GM19025 (cell line): ENCODE data around the gene STX18.
"Not testable (repeated sequence)": the region's sequence is repeated elsewhere in the genome, so short reads cannot be mapped to it uniquely, and the experiment has no call there.

ENCODE experiments used
- ATAC-seq: cut with Tn5 transposase; IDR thresholded peaks from one replicate; pipeline ENCODE4 v1.9.1; 2021; ENCODE audit warnings: mild to moderate bottlenecking, low read depth, moderate library complexity; ENCODE audit not compliant: unreplicated experiment

The STX18 gene

DNA sequence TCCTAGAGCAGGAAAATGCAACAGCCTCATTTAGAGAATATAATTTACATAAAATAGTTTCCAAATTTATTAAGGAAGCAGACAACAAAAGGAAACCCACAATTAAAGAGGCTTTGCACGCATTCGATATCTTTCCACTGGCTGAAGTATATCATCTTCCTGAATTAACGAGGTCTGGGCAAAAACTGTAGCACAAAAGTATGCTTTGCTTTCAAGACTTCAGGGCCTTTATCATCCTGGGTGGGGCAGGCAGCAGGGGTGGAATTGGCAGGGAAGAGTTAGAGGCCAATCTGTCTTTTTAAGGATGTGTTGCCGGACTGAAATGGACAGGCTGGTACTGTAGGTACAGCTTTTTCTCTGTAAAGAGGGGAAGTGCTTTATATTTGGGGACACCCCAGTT is 17.0 kb upstream of the STX18 start:
- no peak for ATAC-seq

DNA sequence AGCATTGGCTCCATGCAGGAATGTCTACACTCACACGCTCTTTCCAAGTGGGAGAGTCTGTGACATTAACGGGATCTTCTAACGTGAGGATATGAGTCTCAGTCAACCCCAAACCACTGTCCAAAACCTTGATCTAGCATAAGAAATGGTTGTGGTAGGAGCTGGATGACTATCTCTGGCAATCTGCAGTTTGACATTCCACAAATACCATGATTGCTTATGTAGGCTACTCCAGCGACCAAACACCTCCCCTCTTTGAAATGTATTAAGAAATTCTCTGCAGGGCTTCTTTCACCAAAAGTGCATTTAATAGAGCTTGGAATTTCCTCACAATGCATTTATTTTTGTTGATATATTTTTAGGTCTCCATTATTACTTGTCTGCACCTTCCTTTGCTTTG is 14.1 kb upstream of the STX18 start:
- no peak for ATAC-seq

DNA sequence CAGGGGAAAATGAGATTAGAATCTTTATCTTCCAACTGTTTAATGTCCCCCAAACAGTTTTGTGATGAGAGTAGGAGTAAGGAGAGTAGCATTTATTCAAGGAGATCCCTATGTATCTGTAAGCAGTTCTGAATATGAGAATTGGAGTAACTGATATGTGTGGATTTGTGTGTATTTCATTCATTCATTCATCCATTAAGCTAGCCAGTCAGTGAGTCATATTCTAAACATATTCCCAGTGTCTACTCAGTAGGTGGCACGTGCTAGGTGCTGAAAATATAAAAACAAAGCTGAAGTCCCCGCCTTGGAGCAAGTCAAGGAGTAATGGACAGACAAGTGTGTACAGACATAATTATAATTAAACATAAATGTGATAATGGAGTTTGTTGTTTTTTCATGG is 12.4 kb upstream of the STX18 start:
- ATAC-seq, result no peak

DNA sequence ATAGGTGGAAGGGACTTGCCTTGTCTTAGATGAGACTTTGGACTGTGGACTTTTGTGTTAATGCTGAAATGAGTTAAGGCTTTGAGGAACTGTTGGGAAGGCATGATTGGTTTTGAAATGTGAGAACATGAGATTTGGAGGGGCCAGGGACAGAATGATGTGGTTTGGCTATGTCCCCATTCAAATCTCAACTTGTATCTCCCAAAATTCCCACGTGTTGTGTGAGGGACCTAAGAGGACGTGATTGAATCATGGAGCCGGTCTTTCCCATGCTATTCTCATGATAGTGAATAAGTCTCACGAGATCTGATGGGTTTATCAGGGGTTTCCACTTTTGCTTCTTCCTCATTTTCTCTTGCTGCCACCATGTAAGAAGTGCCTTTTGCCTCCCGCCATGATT is 10.2 kb upstream of the STX18 start:
- ATAC-seq, result not testable (repeated sequence)

DNA sequence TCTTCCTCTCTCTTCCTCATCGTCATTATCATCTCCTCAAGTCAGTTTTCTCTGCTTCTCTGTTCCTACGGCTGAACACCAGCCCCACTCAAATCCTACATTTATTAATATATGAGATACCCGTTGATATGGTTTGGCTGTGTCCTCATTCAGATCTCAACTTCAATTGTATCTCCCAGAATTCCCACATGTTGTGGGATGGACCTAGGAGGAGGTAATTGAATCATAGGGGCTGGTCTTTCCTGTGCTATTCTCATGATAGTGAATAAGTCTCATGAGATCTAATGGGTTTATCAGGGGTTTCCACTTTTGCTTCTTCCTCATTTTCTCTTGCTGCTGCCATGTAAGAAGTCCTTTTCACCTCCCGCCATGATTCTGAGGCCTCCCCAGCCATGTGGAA is 8.3 kb upstream of the STX18 start:
- not testable (repeated sequence) for ATAC-seq

DNA sequence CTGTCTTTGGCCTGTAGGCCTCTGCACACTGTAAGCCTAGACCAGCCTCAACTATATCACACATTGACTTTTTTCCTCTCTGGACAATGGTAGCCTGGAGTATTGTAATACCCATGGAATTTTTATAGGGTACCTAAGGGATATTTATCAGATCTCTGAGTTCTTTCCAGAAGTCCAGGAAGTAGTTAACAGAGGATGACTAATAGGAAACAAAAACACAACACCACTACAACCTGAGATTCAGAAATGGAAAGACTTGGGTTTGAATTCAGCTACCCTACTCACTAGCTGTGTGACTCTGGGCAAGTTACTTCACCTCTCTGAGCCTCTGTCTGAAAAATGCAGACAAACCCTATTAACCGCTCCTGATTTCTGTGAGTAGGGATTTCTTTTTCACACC is 7.7 kb upstream of the STX18 start:
- no peak for ATAC-seq

DNA sequence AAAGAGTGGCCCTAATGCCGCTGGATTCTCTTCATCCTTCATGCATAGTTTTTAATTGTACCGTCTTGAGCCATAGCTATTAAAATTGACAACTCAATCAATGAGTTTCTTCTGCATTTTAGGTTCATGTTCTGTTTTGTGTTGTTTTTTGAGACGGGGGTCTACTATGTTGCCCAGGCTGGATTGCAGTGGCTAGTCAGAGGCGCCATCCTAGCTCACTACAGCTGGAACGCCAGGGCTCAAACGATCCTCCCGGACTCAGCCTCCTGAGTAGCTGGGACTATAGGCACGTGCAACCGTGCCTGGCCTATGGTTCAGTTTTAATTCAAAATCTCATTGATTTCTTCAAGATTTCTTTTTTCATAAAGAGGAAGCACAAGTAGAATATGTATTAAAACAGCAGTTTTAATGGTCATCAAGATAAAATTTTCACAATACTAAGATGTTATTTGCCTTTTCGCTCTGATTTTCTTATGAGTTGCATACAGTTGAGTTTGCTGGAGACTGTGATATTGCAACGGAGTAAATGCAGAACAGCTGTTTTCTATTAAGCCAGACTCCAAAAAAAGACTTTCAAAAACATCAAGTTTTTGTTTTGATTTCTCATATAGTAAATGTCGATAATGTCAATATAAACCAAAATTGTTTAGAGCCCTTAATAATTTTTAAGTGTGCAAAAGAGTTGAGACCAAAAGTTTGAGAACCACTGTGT is 1.1 kb upstream of the STX18 start:
- ATAC-seq, result no peak

DNA sequence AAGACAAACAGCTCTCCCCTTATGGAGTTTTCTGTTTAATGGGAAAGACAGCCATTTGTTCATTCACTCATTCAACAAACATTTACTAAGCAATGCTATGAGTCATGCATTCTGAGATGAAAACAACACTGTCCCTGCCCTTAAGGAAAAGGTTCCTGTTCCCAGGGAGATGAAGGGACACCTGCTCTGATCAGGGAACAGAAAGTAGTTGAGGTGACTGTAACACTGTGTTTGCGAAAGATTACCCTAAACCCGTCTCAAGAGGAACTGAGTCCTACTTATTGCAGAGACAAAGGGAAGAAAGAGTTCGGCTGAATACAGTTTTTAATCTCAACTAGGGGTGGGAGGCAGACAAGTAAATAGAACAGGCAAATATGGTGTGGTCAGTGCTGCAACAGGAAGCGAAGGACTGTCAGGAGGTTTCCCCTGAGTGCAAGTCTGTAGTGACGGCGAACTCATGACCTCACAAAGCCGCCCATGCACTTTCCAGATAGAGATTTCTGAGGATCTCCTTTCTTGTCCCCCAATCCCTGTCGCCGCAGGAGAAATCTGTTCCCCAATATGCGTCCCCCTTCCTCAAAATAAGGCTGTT is 712 bp downstream of the STX18 start:
- peak; percentile 32 for ATAC-seq

DNA sequence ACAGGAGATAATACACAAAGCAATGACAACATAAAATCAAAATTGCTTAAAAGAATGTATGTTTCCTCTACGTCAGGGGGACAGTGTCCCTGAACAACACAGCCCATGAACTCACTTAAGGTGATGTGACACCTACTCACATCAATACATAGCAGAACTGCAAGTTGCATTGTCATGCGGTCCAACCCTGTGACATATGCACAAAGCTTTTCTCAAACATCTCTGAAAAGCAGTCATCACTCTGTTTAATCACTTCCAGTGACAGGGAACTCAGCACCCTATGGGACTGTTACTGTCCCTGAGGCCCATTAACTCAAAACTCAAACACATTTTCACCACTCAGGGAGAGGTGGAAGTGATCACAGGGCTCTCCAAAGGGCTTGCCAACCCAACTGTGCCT is 2.4 kb downstream of the STX18 start:
- ATAC-seq, result no peak

DNA sequence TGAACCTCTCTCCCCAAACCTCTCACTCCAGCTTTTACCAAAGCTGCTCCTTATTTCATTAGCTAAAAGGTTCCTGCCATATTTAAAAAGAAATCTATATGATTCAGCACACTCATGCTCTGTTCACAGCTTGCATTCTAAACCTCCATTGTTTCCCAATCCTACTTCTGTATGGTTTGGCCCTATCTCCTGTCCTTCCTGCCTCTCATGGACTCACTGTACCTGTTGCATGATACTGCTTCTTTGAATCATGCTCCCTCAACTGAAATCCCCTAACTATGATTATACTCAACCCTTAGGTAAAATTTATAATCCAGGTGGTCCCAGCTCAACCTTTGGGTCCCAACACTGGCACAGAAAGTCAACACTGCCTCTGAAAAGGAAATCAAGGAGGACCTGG is 6.3 kb downstream of the STX18 start:
- no peak for ATAC-seq

DNA sequence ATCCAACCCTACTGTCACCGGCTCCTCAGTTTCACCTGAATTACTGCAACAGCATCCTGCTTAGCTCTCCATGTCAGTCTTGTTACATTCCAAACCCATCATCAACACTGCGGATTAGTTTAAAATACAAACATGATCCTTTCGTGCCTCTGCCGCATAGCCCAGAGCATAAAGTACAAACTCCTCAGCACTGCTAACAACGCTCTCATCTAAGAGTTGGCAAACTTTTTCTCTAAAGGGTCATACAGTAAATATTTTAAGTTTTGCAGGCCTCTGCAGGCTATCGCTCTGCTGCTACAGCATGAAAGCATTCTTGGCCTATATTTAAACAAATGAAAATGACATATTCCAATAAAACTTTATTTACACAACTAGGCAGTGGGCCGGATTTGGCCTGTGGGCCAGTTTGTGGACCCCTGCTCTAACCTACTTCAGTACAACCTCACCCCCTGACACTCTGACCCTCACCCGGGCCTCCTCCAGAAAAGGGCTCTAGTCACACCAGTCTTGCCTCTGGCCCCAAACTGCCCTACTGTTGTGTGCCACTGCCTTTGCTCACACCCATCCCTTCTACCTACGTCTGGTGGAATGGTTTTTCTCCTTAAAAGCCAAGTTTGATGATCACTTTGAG is 7.2 kb downstream of the STX18 start:
- no peak for ATAC-seq

DNA sequence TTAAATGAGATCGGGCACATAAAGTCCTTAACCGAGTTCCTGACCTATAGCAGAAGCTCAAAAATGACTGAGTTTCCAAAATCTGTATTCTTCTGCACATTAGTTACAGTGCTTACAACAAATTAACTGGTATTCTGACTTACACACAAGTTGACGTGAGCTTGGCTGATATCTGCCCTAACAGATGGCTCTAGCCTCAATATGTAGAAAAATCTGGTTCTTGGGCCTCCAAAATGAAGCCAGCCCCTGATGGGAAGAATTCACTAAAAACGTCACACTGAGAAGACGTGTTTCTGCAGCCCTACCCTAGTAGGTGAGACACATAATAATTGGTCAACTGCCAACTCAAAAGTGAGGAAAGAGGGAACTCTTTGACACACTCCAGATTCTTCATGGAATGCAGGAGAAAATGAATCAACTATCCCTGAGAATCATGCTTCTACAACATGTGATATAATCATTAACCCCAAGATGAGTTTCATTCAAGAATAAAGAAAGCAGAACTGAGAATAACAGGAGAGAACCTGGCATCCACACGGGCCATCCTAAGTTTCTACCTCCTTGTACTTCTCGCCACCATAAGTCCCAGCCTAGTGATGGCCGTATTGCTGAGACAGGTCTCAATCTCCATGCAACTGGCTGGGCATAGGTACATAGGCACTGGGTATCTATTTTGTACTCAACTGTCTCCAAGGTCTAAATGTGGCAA is 8.2 kb downstream of the STX18 start:
- ATAC-seq, result no peak

DNA sequence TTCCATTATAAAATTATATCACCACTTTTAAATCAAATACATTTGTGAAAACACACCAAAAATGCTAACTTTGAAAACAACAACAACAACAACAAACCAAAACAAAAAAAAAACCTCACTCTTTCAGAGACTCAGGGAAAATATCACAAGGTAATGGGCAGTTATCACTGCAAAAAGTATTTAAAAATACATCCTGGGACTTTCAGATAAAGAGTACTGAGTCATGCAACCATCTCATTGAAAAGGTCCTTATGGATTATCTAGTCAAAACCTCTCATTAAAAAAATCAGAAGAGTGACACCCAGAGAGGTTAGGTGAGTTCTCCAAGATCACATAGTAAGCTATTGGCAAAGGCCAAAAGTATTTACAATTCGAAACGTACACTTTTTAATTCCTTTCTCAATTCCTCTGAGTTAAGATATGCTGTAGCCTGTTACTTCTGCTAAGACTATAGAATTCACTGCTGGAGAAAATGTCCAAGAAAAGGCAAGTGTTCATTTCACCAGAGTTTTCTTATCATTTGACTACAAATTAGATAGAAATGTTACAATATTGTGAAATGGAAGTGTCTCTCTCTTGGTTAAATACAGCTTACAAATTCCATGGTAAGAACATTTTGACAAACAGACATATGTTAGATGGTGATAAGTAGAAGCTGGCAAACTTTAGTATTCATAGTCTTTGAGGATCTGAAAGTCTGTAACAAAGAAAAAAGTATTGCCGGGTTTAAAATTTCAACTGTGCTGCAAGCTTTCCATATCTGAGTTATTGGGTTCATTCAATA is 9.3 kb downstream of the STX18 start:
- ATAC-seq, result no peak

DNA sequence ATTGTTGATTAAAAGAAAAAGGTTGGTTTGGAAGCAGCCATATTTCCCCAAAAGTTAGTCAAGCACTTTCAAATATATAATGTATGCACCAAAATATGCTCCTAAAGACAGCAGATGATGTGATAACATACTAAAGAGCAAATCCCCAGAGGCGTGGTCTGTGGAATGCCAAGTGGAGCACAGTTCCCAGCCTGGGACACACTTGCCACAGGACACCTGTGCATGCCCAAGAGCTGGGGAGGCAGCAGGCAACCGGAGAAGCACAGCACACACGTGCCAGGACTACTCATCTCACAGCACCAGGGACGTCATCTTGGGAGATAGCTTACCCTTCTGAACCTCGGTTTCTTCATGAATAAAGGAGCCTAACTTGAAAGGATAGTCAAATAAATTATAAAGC is 12.5 kb downstream of the STX18 start:
- ATAC-seq, result no peak

DNA sequence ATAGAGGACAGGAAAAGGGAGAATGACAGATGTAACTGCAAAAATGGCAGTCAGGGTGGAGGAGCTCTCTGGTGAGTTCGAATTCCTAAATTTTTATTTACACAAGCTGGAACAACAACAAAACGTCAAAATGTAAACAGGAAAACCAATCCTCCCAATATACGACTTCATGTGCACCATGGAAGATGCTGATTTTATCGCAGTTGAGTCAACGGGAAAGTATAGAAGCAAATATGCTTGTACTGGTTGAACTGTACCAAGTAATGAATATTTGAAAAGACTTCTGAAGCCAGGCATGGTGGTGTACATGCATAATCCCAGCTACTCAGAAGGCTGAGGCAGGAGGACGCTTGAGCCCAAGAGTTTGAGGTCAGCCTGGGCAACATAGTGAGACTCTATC is 15.4 kb downstream of the STX18 start:
- no peak for ATAC-seq

DNA sequence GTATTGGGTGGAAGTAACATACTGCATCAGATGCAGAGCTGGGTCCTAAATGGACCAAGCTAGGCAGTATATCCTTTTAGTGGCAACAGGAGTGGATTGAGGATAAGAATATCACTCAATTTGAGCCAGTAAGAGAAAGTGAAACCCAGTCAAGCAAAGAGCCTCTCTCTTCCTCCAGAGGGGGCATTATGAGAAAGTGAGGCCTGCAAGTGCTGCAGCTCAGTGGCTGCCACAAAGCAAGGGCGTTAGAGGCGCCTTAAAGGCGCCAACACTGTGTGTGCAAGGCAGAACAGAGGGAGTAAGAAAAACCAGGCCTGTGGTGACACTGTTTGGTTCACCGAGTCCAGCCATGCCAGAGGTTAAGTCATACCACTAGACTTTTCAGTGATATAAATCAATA is 17.5 kb downstream of the STX18 start:
- peak; percentile 99 for ATAC-seq

DNA sequence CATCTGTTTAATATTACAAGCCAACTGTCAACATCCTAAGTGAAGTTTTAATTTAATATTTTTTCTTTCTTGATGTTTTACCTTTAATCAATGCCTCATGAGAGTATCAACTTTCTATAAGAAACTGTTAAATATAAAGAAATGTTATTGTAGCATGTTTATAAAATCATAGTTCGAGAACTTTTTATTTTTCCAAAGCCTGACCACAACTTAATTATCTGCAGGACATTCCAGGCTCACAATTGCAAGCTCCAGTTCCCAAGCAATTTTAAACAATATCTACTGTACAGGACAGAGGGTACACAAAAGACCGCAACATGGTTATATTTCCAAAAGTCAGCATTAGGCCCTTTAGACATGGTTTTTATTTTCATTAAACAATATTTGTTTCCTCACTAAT is 20.1 kb downstream of the STX18 start:
- ATAC-seq, result no peak

DNA sequence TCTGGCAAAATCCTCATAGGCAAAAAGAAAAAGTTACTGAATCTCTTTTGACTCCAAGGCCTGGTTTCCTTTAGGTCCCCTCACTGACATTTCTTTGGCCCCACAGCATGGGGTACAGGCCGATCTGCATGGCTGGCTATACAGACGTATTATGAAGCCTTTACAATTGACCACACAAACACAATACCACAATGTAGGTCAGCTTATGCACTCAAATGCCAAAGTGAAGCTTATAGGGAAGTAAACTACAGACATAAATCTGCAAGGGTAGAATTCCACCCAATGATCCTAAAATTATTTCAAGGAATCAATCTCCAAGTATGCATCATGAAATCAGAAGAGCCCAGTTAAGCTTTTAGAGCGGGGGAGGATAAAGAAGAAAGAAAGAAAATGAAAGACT is 20.7 kb downstream of the STX18 start:
- ATAC-seq, result no peak

DNA sequence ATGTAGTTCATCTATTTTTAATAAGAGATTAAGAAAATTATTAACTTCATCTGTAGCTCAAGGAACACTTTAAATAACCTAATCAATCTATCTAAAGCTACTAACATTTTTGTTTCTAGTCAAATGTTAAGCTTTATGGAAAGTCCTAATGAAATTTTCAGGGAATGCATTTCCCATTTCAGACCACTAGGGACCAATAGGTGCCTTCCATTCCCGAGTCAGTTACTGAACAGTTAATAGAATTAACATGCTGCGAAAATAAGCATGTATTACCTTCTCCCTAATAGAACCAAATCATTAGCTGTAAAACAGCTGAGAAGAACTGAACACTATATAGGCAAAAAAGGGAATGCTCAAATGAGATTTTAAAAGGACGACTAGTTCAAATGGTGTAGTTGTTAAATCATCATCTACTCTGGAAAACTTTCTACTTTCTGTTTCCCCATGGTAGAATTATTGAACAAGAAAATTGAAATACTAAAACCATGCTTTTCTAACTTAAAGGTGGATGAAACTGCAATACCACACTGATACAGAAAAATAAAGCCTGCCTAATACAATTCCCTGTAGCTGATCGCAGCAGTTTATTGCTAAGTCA is 22.5 kb downstream of the STX18 start:
- no peak for ATAC-seq

DNA sequence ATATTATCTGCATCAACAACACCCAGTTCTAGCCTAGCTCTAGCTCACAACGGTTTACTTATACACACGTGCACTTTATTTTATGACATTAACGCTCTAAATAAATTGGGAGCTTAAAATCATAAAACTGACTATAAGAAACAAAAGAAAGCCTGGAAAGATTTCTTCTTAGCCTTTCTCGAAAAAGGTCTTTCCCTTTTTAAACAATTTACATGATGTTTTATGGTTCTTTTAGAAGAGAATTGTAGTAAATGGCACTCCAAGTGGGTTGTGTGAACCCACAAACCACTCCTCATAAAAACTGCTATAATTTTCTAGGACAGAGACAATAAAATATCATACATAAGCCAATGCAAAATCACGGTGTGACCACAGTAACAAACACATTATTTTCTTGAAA is 23.1 kb downstream of the STX18 start:
- no peak for ATAC-seq
